Measurements from ENCODE around the gene AP1S1. TPM values are rescaled to one million over a fixed set of nuclear protein-coding genes. Genes with fewer than 3 reads are reported as not detected.

Gene AP1S1
- total RNA-seq, 1 donor from 2014 or later = 19.2 TPM

- no peak for TF ChIP-seq CTCF (IDR thresholded peaks at IDR 0.05)
- Mint-ChIP-seq H3K27ac (no peak overlapping the region), H3K9me3 (no peaks in the 10 kb centered on the region), H3K36me3 (ENCODE audit: low read depth) (peaks cover 10% of the 10 kb centered on the region), H3K4me3 (peak overlapping the region; percentile 82), H3K4me1 (peaks cover 32% of the 10 kb centered on the region), H3K27me3 (peaks cover 21% of the 10 kb centered on the region)
- peak; percentile 30 for DNase-seq
- peak; percentile 3 for ATAC-seq (ENCODE audit: low read depth)
- intact Hi-C loops (cut with micrococcal nuclease) = no loop called here
- CTCF ChIA-PET = no interaction called here
- POLR2A ChIA-PET = interaction anchor here (0.9 to 1.2 kb wide), 2 partner anchors 9 to 120 kb away, joined by 3 read pairs; no protein-coding TSS in a partner anchor
Measured at GRCh38 chr7:101162551-101163278, 8.4 kb downstream of the AP1S1 start.

GRCh38 chr7:101163279-101164070 is 9.2 kb downstream of the AP1S1 start:
- peaks cover 28% of the 10 kb centered on the region for H3K27me3 Mint-ChIP-seq
- peaks cover 33% of the 10 kb centered on the region for H3K4me1 Mint-ChIP-seq
- H3K9me3 Mint-ChIP-seq = no peaks in the 10 kb centered on the region
- H3K36me3 Mint-ChIP-seq (ENCODE audit: low read depth) = peaks cover 8% of the 10 kb centered on the region
- ATAC-seq (ENCODE audit: low read depth) (peak; percentile 6), DNase-seq (peak; percentile 25)
- no peak overlapping the region for H3K27ac Mint-ChIP-seq
- peak overlapping the region; percentile 82 for H3K4me3 Mint-ChIP-seq
- ChIA-PET POLR2A (interaction anchor here (0.9 to 1.2 kb wide), 3 partner anchors 8 to 119 kb away, joined by 3 to 4 read pairs (median 3); no protein-coding TSS in a partner anchor), CTCF (no interaction called here)
- intact Hi-C loops (cut with micrococcal nuclease) = loop anchor here (2.0 kb wide), 1 partner anchor 275 kb away; the partner anchor contains the start of gene UFSP1
- TF ChIP-seq CTCF (IDR thresholded peaks at IDR 0.05) = no peak

GRCh38 chr7:101164071-101164840 is 10.0 kb downstream of the AP1S1 start:
- Mint-ChIP-seq H3K27me3 (peaks cover 33% of the 10 kb centered on the region), H3K36me3 (ENCODE audit: low read depth) (peaks cover 8% of the 10 kb centered on the region), H3K27ac (peak overlapping the region; percentile 53), H3K4me3 (peak overlapping the region; percentile 15), H3K4me1 (peaks cover 37% of the 10 kb centered on the region), H3K9me3 (no peaks in the 10 kb centered on the region)
- ChIA-PET CTCF (no interaction called here), POLR2A (interaction anchor here (0.9 to 2.3 kb wide), 3 partner anchors 10 to 53 kb away, joined by 4 to 8 read pairs (median 5); partner anchors contain the start of genes PLOD3 and ZNHIT1)
- no peak for TF ChIP-seq CTCF (IDR thresholded peaks at IDR 0.05)
- DNase-seq (peak; percentile 37), ATAC-seq (ENCODE audit: low read depth) (no peak)
- intact Hi-C loops (cut with micrococcal nuclease) = loop anchor here (2.0 kb wide), 1 partner anchor 275 kb away; the partner anchor contains the start of gene UFSP1

- peaks cover 3% of the 10 kb centered on the region for H3K36me3 Mint-ChIP-seq (ENCODE audit: low read depth)
- peak; percentile 80 for ATAC-seq (ENCODE audit: low read depth)
- peak; percentile 92 for DNase-seq
- H3K9me3 Mint-ChIP-seq = no peaks in the 10 kb centered on the region
- POLR2A ChIA-PET = interaction anchor here (0.5 to 2.3 kb wide), 8 partner anchors 9 to 1125 kb away, joined by 3 to 8 read pairs (median 4); partner anchors contain the start of genes FIS1, PLOD3 and ZNHIT1
- intact Hi-C loops (cut with micrococcal nuclease) = loop anchor here (1.0 to 2.0 kb wide), 3 partner anchors 11 to 277 kb away; partner anchors contain the start of genes AP1S1, UFSP1 and ZNHIT1
- peaks cover 46% of the 10 kb centered on the region for H3K4me1 Mint-ChIP-seq
- TF ChIP-seq CTCF (IDR thresholded peaks at IDR 0.05) = no peak
- H3K4me3 Mint-ChIP-seq = peak within 1 kb of the TSS; percentile 82
- peak within 1 kb of the TSS; percentile 53 for H3K27ac Mint-ChIP-seq
- CTCF ChIA-PET = interaction anchor here (0.6 to 1.5 kb wide), 3 partner anchors 18 to 27 kb away, joined by 3 to 11 read pairs (median 4); no protein-coding TSS in a partner anchor
- H3K27me3 Mint-ChIP-seq = peaks cover 42% of the 10 kb centered on the region
Measured at GRCh38 chr7:101165075-101165957, 11.0 kb downstream of the AP1S1 start, which contains the start of gene VGF. TSS of gene VGF (minus strand) at chr7:101165569. CDS start at chr7:101164843, 726 bp downstream.

Data from activated B cell treated with CpG ODN at 0.5 μM for 24 hours (primary cell).